ENCODE measurements around the gene IFI6. TPM values are rescaled to one million over a fixed set of nuclear protein-coding genes. Genes with fewer than 3 reads are reported as not detected.
"Not testable (repeated sequence)": the region's sequence is repeated elsewhere in the genome, so short reads cannot be mapped to it uniquely, and the experiment has no call there.

The IFI6 gene
- total and polyA plus RNA-seq, 9 donors, result 41.4 to 102 (median 70.9) TPM

- WGBS (ENCODE audit: insufficient coverage), result 33% methylated on average over 5 of the region's 7 CpGs
- Histone ChIP-seq H3K27me3 (ENCODE audit: control insufficient read depth, insufficient read depth, low read length) (no peaks in the 10 kb centered on the region), H3K36me3 (ENCODE audit: control insufficient read depth, insufficient read depth, low read length) (no peaks in the 10 kb centered on the region), H3K4me3 (ENCODE audit: low read length) (no peak overlapping the region), H3K9me3 (replicated peaks; ENCODE audit: control insufficient read depth, low read depth, low read length) (no peaks in the 10 kb centered on the region), H3K4me1 (ENCODE audit: control insufficient read depth, insufficient read depth, low read length) (peaks cover 7% of the 10 kb centered on the region), H3K27ac (ENCODE audit: low read length) (no peak overlapping the region)
- no peak for DNase-seq
Observed at GRCh38 chr1:27621051-27621920, 50.7 kb downstream of the IFI6 start.

- not testable (repeated sequence) for H3K9me3 ChIP-seq (replicated peaks; ENCODE audit: control insufficient read depth, low read depth, low read length); H3K4me1 ChIP-seq (ENCODE audit: control insufficient read depth, insufficient read depth, low read length); H3K27me3 ChIP-seq (ENCODE audit: control insufficient read depth, insufficient read depth, low read length); H3K4me3 ChIP-seq (ENCODE audit: low read length); DNase-seq; H3K27ac ChIP-seq (ENCODE audit: low read length); H3K36me3 ChIP-seq (ENCODE audit: control insufficient read depth, insufficient read depth, low read length)
- 100% methylated on average over 1 of the region's 7 CpGs for WGBS (ENCODE audit: insufficient coverage)
Observed at GRCh38 chr1:27619782-27620438, 52.1 kb downstream of the IFI6 start.

GRCh38 chr1:27618341-27619082 is 53.5 kb downstream of the IFI6 start:
- Histone ChIP-seq H3K27me3 (ENCODE audit: control insufficient read depth, insufficient read depth, low read length) (no peaks in the 10 kb centered on the region), H3K4me1 (ENCODE audit: control insufficient read depth, insufficient read depth, low read length) (peaks cover 11% of the 10 kb centered on the region), H3K9me3 (replicated peaks; ENCODE audit: control insufficient read depth, low read depth, low read length) (no peaks in the 10 kb centered on the region), H3K36me3 (ENCODE audit: control insufficient read depth, insufficient read depth, low read length) (no peaks in the 10 kb centered on the region), H3K27ac (ENCODE audit: low read length) (no peak overlapping the region), H3K4me3 (ENCODE audit: low read length) (no peak overlapping the region)
- 61% methylated on average over 13 of the region's 14 CpGs for WGBS (ENCODE audit: insufficient coverage)
- no peak for DNase-seq

GRCh38 chr1:27617420-27617819 is 54.6 kb downstream of the IFI6 start:
- Histone ChIP-seq H3K27me3 (ENCODE audit: control insufficient read depth, insufficient read depth, low read length) (no peaks in the 10 kb centered on the region), H3K4me1 (ENCODE audit: control insufficient read depth, insufficient read depth, low read length) (peaks cover 11% of the 10 kb centered on the region), H3K4me3 (ENCODE audit: low read length) (no peak overlapping the region), H3K27ac (ENCODE audit: low read length) (no peak overlapping the region), H3K36me3 (ENCODE audit: control insufficient read depth, insufficient read depth, low read length) (no peaks in the 10 kb centered on the region), H3K9me3 (replicated peaks; ENCODE audit: control insufficient read depth, low read depth, low read length) (no peaks in the 10 kb centered on the region)
- no peak for DNase-seq
- WGBS (ENCODE audit: insufficient coverage), result 63% methylated on average over 2 of the region's 2 CpGs

- no peaks in the 10 kb centered on the region for H3K27me3 ChIP-seq (ENCODE audit: control insufficient read depth, insufficient read depth, low read length)
- no peaks in the 10 kb centered on the region for H3K9me3 ChIP-seq (replicated peaks; ENCODE audit: control insufficient read depth, low read depth, low read length)
- H3K36me3 ChIP-seq (ENCODE audit: control insufficient read depth, insufficient read depth, low read length), result no peaks in the 10 kb centered on the region
- H3K4me3 ChIP-seq (ENCODE audit: low read length), result no peak overlapping the region
- no peak overlapping the region for H3K27ac ChIP-seq (ENCODE audit: low read length)
- 80% methylated on average over 2 of the region's 2 CpGs for WGBS (ENCODE audit: insufficient coverage)
- peaks cover 8% of the 10 kb centered on the region for H3K4me1 ChIP-seq (ENCODE audit: control insufficient read depth, insufficient read depth, low read length)
- DNase-seq, result no peak
Observed at GRCh38 chr1:27616441-27616840, 55.6 kb downstream of the IFI6 start.

Other genes with a start within 250 kb of the IFI6 start
- 22.4 TPM for gene WASF2, start 182.0 kb downstream of the IFI6 start, total RNA-seq
- 10 to 100 TPM; 57.1 to 99.8 (median 75.5) TPM for gene WASF2, start 182.0 kb downstream of the IFI6 start, polyA plus RNA-seq (ENCODE audit: insufficient read depth in 1 of 8, insufficient read length in 8 of 8, low replicate concordance in 1 of 8)
- 24.0 TPM for gene AHDC1, start 68.0 kb downstream of the IFI6 start, total RNA-seq
- gene AHDC1, start 68.0 kb downstream of the IFI6 start, polyA plus RNA-seq (ENCODE audit: insufficient read depth in 1 of 8, insufficient read length in 8 of 8, low replicate concordance in 1 of 8), result 10 to 100 TPM; 57.8 to 97.6 (median 86.6) TPM
- 1.4 TPM for gene FGR, start 37.0 kb downstream of the IFI6 start, total RNA-seq
- 1 to 10 TPM; 1.5 to 2.5 (median 2.2) TPM for gene FGR, start 37.0 kb downstream of the IFI6 start, polyA plus RNA-seq (ENCODE audit: insufficient read depth in 1 of 8, insufficient read length in 8 of 8, low replicate concordance in 1 of 8)
- 23.3 TPM for gene FAM76A, start 53.8 kb upstream of the IFI6 start, total RNA-seq
- 10 to 100 TPM; 12.9 to 26.6 (median 17.9) TPM for gene FAM76A, start 53.8 kb upstream of the IFI6 start, polyA plus RNA-seq (ENCODE audit: insufficient read depth in 1 of 8, insufficient read length in 8 of 8, low replicate concordance in 1 of 8)
- 30.2 TPM for gene STX12, start 101.0 kb upstream of the IFI6 start, total RNA-seq
- 10 to 100 TPM; 24.4 to 33.9 (median 27.4) TPM for gene STX12, start 101.0 kb upstream of the IFI6 start, polyA plus RNA-seq (ENCODE audit: insufficient read depth in 1 of 8, insufficient read length in 8 of 8, low replicate concordance in 1 of 8)
- 33.6 TPM for gene PPP1R8, start 158.6 kb upstream of the IFI6 start, total RNA-seq
- gene PPP1R8, start 158.6 kb upstream of the IFI6 start, polyA plus RNA-seq (ENCODE audit: insufficient read depth in 1 of 8, insufficient read length in 8 of 8, low replicate concordance in 1 of 8), result 10 to 100 TPM; 27.8 to 43.3 (median 32.0) TPM
- gene THEMIS2, start 200.4 kb upstream of the IFI6 start, total RNA-seq, result 3.1 TPM
- 1 to 10 TPM; 2.8 to 5.8 (median 3.2) TPM for gene THEMIS2, start 200.4 kb upstream of the IFI6 start, polyA plus RNA-seq (ENCODE audit: insufficient read depth in 1 of 8, insufficient read length in 8 of 8, low replicate concordance in 1 of 8)
- gene RPA2, start 242.4 kb upstream of the IFI6 start, total RNA-seq, result 44.4 TPM
- gene RPA2, start 242.4 kb upstream of the IFI6 start, polyA plus RNA-seq (ENCODE audit: insufficient read depth in 1 of 8, insufficient read length in 8 of 8, low replicate concordance in 1 of 8), result 10 to 100 TPM; 40.1 to 58.9 (median 44.7) TPM

Measured in muscle of leg (tissue), 11 donors.